Fibroblast of skin of scalp (primary cell): ENCODE measurements around the gene VSTM5.

ENCODE experiments used
- DNase-seq: peaks from one replicate; pipeline ENCODE4 v3.0.0-alpha.2; 2013

VSTM5 gene

GRCh38 chr11:93842461-93842860, 8.0 kb downstream of the VSTM5 start:
- DNase-seq = peak; percentile 23

- no peak for DNase-seq
These were observed 8.4 kb downstream of the VSTM5 start for GRCh38 chr11:93842034-93842433.

- DNase-seq = no peak
These were observed 9.0 kb downstream of the VSTM5 start for GRCh38 chr11:93841446-93841845.

- DNase-seq = no peak
These were observed 9.4 kb downstream of the VSTM5 start for GRCh38 chr11:93840981-93841380.

GRCh38 chr11:93840180-93840579, 10.2 kb downstream of the VSTM5 start:
- DNase-seq = no peak

GRCh38 chr11:93838967-93839366, 11.5 kb downstream of the VSTM5 start:
- DNase-seq = no peak

GRCh38 chr11:93832780-93833179, 17.6 kb downstream of the VSTM5 start:
- DNase-seq = no peak

GRCh38 chr11:93831343-93832127, 18.9 kb downstream of the VSTM5 start:
- DNase-seq = no peak

- no peak for DNase-seq
These were observed 20.8 kb downstream of the VSTM5 start for GRCh38 chr11:93829598-93829997.

GRCh38 chr11:93827363-93827762, 23.1 kb downstream of the VSTM5 start:
- no peak for DNase-seq

GRCh38 chr11:93823210-93823609, 27.2 kb downstream of the VSTM5 start:
- DNase-seq = no peak

- DNase-seq = peak; percentile 17
These were observed 28.1 kb downstream of the VSTM5 start for GRCh38 chr11:93822359-93822758.

- DNase-seq = no peak
These were observed 28.8 kb downstream of the VSTM5 start for GRCh38 chr11:93821617-93822016.

- DNase-seq = no peak
These were observed 29.6 kb downstream of the VSTM5 start for GRCh38 chr11:93820847-93821246.

GRCh38 chr11:93819966-93820695, 30.3 kb downstream of the VSTM5 start:
- no peak for DNase-seq

- peak; percentile 26 for DNase-seq
These were observed 32.7 kb downstream of the VSTM5 start for GRCh38 chr11:93817426-93818348.

GRCh38 chr11:93814966-93815633, 35.3 kb downstream of the VSTM5 start:
- peak; percentile 8 for DNase-seq

- no peak for DNase-seq
These were observed 36.4 kb downstream of the VSTM5 start for GRCh38 chr11:93813974-93814373.

GRCh38 chr11:93807980-93808379, 42.4 kb downstream of the VSTM5 start:
- DNase-seq = no peak

GRCh38 chr11:93804879-93805278, 45.5 kb downstream of the VSTM5 start:
- DNase-seq = no peak

GRCh38 chr11:93801366-93801765, 49.1 kb downstream of the VSTM5 start:
- no peak for DNase-seq
